ENCODE measurements around the gene SLC10A7. TPM values are rescaled to one million over a fixed set of nuclear protein-coding genes. Genes with fewer than 3 reads are reported as not detected.

SLC10A7 gene
- total RNA-seq, 1 donor from 2014 or later: 23.5 TPM

DNA sequence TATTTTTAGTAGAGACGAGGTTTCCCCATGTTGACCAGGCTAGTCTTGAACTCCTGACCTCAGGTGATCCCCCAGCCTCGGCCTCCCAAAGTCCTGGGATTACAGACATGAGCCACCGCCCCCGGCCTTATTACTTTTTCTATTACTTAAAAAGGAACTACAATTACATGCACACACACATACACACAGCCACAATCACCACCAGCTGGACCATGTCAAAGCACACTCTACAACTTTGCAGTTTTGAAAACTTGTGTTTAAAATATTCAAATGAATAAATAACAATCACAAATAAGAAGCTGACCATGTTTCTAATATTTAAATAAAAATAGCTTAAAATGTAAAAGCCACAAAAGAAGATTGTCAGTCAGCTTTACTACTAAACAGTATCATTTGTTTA, 23.4 kb downstream of the SLC10A7 start:
- DNase-seq: no peak
- ATAC-seq: no peak
- intact Hi-C loops (cut with DNase I): no loop called here
- Histone ChIP-seq H3K4me1 (no peaks in the 10 kb centered on the region), H3K27ac (no peak overlapping the region), H3K9me3 (no peaks in the 10 kb centered on the region), H3K36me3 (peaks cover 21% of the 10 kb centered on the region), H3K27me3 (ENCODE audit: low read depth) (no peaks in the 10 kb centered on the region), H3K4me3 (no peak overlapping the region)
- TF ChIP-seq, protein P1, sequence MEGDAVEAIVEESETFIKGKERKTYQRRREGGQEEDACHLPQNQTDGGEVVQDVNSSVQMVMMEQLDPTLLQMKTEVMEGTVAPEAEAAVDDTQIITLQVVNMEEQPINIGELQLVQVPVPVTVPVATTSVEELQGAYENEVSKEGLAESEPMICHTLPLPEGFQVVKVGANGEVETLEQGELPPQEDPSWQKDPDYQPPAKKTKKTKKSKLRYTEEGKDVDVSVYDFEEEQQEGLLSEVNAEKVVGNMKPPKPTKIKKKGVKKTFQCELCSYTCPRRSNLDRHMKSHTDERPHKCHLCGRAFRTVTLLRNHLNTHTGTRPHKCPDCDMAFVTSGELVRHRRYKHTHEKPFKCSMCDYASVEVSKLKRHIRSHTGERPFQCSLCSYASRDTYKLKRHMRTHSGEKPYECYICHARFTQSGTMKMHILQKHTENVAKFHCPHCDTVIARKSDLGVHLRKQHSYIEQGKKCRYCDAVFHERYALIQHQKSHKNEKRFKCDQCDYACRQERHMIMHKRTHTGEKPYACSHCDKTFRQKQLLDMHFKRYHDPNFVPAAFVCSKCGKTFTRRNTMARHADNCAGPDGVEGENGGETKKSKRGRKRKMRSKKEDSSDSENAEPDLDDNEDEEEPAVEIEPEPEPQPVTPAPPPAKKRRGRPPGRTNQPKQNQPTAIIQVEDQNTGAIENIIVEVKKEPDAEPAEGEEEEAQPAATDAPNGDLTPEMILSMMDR (IDR thresholded peaks at IDR 0.05): no peak

DNA sequence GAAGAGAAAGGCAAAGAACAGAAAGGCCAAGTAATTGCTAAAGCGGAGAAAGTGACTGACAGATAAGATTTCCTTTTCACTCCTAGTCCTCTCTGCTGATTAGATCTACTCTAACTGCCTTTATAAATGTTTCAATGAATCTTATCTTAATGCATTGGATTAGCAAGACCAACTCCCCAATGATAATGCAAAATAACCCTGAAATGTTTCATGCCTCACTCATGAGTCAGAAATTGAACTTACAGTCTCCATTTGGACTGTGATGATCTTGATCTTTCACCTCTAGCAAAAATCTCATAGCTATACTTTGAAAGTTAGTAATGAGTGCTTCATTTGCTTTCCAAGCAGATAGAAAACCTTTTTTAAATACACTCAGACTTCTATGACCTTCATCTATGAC, 26.5 kb downstream of the SLC10A7 start:
- Histone ChIP-seq H3K27me3 (ENCODE audit: low read depth) (no peaks in the 10 kb centered on the region), H3K9me3 (no peaks in the 10 kb centered on the region), H3K4me1 (no peaks in the 10 kb centered on the region), H3K27ac (no peak overlapping the region), H3K36me3 (no peaks in the 10 kb centered on the region), H3K4me3 (no peak overlapping the region)
- ATAC-seq (no peak), DNase-seq (no peak)
- intact Hi-C loops (cut with DNase I): no loop called here
- TF ChIP-seq, protein P1 (IDR thresholded peaks at IDR 0.05): no peak

DNA sequence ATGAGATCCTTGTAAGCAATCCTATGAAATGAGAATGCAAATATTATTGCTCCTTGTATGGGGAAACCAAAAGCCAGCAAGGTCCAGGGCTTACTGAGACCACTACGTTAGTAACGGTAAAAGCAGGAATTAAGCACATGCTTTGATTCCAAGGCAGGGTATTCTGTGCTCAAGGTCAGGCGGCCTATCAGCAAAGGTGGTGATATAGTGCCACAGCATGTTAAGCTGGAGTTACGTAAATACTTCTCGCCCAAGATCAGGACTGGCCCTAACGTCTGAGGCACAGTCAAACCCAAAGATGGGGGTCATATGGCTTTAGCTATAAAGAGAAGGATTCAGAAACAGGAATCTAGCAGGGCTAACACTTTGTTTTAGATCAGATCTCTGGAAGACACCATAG, 27.6 kb downstream of the SLC10A7 start:
- H3K9me3 ChIP-seq: no peaks in the 10 kb centered on the region
- DNase-seq (no peak), ATAC-seq (no peak)
- H3K36me3 ChIP-seq: no peaks in the 10 kb centered on the region
- H3K27ac ChIP-seq: no peak overlapping the region
- H3K27me3 ChIP-seq (ENCODE audit: low read depth): no peaks in the 10 kb centered on the region
- no peaks in the 10 kb centered on the region for H3K4me1 ChIP-seq
- intact Hi-C loops (cut with DNase I): no loop called here
- TF ChIP-seq, protein P1 (IDR thresholded peaks at IDR 0.05): no peak
- no peak overlapping the region for H3K4me3 ChIP-seq

DNA sequence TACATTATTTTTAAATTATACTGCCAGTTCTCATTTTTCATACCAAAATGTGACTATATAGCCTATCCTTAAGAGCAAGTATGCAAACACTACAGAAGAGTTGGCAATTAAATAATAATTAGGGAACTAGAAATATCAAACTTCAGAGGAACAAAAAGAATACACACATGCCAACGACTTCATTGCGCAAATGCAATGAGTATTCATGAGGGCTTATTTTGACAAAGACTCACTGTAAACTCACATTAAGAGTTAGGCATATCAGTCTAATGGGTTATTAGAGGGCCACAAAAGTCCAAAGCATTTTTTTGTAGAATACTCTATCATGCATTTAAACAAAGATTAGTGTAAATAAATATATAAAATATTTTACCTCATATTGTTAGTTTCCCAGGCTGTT, 31.6 kb downstream of the SLC10A7 start:
- ATAC-seq (no peak), DNase-seq (no peak)
- no peaks in the 10 kb centered on the region for H3K27me3 ChIP-seq (ENCODE audit: low read depth)
- TF ChIP-seq, protein P1 (IDR thresholded peaks at IDR 0.05): no peak
- no peaks in the 10 kb centered on the region for H3K9me3 ChIP-seq
- intact Hi-C loops (cut with DNase I): no loop called here
- no peak overlapping the region for H3K4me3 ChIP-seq
- no peaks in the 10 kb centered on the region for H3K4me1 ChIP-seq
- no peak overlapping the region for H3K27ac ChIP-seq
- H3K36me3 ChIP-seq: no peaks in the 10 kb centered on the region

DNA sequence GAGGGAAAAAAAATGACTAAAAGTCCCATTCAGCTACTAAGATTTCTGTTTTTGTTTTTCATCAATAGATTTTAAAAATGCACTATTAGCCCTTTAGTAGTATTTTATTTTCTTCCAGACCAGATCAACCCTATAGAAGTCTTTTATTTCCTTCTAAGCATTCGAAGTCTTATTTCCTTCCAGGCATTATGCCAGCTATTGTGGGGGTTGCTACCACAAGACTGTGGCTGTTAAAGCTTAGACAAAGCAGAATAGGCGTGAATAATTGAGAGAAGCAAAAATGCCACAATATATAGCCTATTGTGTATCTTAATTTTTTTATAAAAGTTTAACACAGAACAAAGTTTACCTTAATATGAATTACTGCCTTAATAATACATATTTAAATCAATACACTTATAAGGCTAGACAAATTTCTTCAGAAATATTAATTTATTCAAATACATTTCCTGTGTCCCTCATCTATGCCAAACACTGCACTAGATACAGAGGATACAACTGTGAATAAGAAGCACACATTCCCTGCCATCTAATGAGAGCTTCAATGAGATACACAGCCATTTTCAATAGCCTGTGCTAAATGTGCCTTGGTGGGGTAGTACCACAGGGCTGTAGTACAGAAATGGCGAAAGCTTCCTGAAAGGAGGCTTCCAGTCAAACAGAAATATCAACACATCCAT, 33.1 kb downstream of the SLC10A7 start:
- no peaks in the 10 kb centered on the region for H3K36me3 ChIP-seq
- no peaks in the 10 kb centered on the region for H3K4me1 ChIP-seq
- H3K27me3 ChIP-seq (ENCODE audit: low read depth): no peaks in the 10 kb centered on the region
- H3K27ac ChIP-seq: no peak overlapping the region
- ATAC-seq (no peak), DNase-seq (no peak)
- no peak overlapping the region for H3K4me3 ChIP-seq
- intact Hi-C loops (cut with DNase I): no loop called here
- TF ChIP-seq, protein P1 (IDR thresholded peaks at IDR 0.05): no peak
- H3K9me3 ChIP-seq: peaks cover 6% of the 10 kb centered on the region
